SK-N-MC (cell line): Measurements from ENCODE around the gene MRE11.
"Not testable (repeated sequence)": the region's sequence is repeated elsewhere in the genome, so short reads cannot be mapped to it uniquely, and the experiment has no call there.

Source experiments
- DNase-seq: peaks from one replicate; pipeline ENCODE4 v3.0.0-alpha.2; 2011; ENCODE audit warnings: low read depth, low spot score
- H3K27ac ChIP-seq: fragments of 200-600 bp; sonication (generic); 2 replicates; pipeline ENCODE4 v1.5.1; 2016; ENCODE audit warnings: mixed run types
- H3K36me3 ChIP-seq: fragments of 200-600 bp; sonication (generic); 2 replicates; pipeline ENCODE4 v1.6.1; 2017; ENCODE audit warnings: antibody characterized with exemption, low read length, mixed read lengths; ENCODE audit not compliant: insufficient read depth
- H3K4me3 ChIP-seq: fragments of 200-600 bp; sonication (generic); 2 replicates; pipeline ENCODE4 v1.5.1; 2016
- H3K9ac ChIP-seq: fragments of 200-600 bp; sonication (generic); 2 replicates; pipeline ENCODE4 v1.8.0; 2017; ENCODE audit warnings: mixed run types, mixed read lengths; ENCODE audit not compliant: insufficient read length
- H3K9me3 ChIP-seq: fragments of 200-600 bp; sonication (generic); 2 replicates; pipeline ENCODE4 v1.6.1; 2017; ENCODE audit warnings: low read depth, mild to moderate bottlenecking, antibody characterized with exemption, low read length, moderate library complexity, mixed read lengths
- EZH2 ChIP-seq: fragments of 200-600 bp; sonication (generic); IDR thresholded peaks from one replicate; pipeline ENCODE4 v1.6.1; 2017; ENCODE audit warnings: antibody characterized with exemption
- FOXP2 ChIP-seq: optimal IDR thresholded peaks from 2 replicates; pipeline ENCODE3; 2011; ENCODE audit warnings: mild to moderate bottlenecking, moderate library complexity; ENCODE audit not compliant: insufficient read depth; ENCODE audit errors: extremely low read length, control extremely low read depth
- POLR2AphosphoS5 ChIP-seq: IDR thresholded peaks from 2 replicates; pipeline ENCODE4 v1.6.1; 2012; ENCODE audit warnings: mild to moderate bottlenecking, low read depth, low read length, borderline replicate concordance

MRE11 gene

GRCh38 chr11:94513091-94513490, 19.4 kb upstream of the MRE11 start:
- H3K9ac ChIP-seq: no peak overlapping the region
- no peak for TF ChIP-seq POLR2AphosphoS5
- no peak for TF ChIP-seq EZH2
- no peak for TF ChIP-seq FOXP2

GRCh38 chr11:94511932-94512781, 18.5 kb upstream of the MRE11 start, which contains the start of gene C11orf97:
Gene C11orf97 (plus strand): TSS chr11:94512461. CDS start chr11:94512529, 68 bp downstream.
- TF ChIP-seq EZH2 (no peak), FOXP2 (no peak), POLR2AphosphoS5 (no peak)
- H3K4me3 ChIP-seq: peak within 1 kb of the TSS; percentile 73
- H3K9me3 ChIP-seq: no peaks in the 10 kb centered on the region
- H3K9ac ChIP-seq: no peak within 1 kb of the TSS
- H3K36me3 ChIP-seq: no peaks in the 10 kb centered on the region
- H3K27ac ChIP-seq: no peak within 1 kb of the TSS
- DNase-seq: no peak

More at GRCh38 chr11:94513091-94513490, 19.4 kb upstream of the MRE11 start:
- no peak overlapping the region for H3K27ac ChIP-seq
- no peaks in the 10 kb centered on the region for H3K36me3 ChIP-seq
- H3K4me3 ChIP-seq: no peak overlapping the region; the same call in 1 of the 2 replicates
- H3K9me3 ChIP-seq: no peaks in the 10 kb centered on the region
- no peak for DNase-seq

GRCh38 chr11:94507485-94507884, 13.8 kb upstream of the MRE11 start:
- TF ChIP-seq POLR2AphosphoS5 (no peak), FOXP2 (no peak), EZH2 (no peak)
- H3K9ac ChIP-seq: no peak overlapping the region
- no peak overlapping the region for H3K27ac ChIP-seq
- no peaks in the 10 kb centered on the region for H3K9me3 ChIP-seq
- DNase-seq: no peak
- no peak overlapping the region for H3K4me3 ChIP-seq
- H3K36me3 ChIP-seq: no peaks in the 10 kb centered on the region

- not testable (repeated sequence) for H3K4me3 ChIP-seq, H3K27ac ChIP-seq, DNase-seq, H3K9me3 ChIP-seq, H3K9ac ChIP-seq, H3K36me3 ChIP-seq
Measured at GRCh38 chr11:94506513-94506912, 12.9 kb upstream of the MRE11 start.

- TF ChIP-seq POLR2AphosphoS5: no peak
- no peak for TF ChIP-seq FOXP2
- no peak for TF ChIP-seq EZH2
- no peak overlapping the region for H3K4me3 ChIP-seq
- no peaks in the 10 kb centered on the region for H3K9me3 ChIP-seq
- no peaks in the 10 kb centered on the region for H3K36me3 ChIP-seq
- no peak overlapping the region for H3K27ac ChIP-seq
- no peak for DNase-seq
- H3K9ac ChIP-seq: no peak overlapping the region
Measured at GRCh38 chr11:94504689-94505293, 11.1 kb upstream of the MRE11 start.

DNA sequence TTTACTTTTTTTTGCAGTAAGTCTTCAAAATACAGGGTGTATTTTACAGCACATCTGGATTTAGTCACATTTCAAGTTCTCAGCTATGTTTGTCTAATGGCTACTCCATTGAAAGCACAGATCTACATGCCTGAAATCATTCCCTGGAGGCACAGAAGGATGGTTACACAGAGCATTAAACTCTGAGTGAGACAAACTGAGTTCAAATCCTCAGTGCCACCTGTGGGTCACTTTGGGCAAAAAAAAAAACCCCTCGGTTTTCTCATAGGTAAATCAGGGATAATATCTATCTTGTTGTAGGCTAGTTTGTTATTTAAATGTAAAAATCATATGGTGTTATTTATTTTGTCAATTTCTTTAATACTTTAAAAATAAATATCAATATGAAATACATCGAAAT, 7.9 kb upstream of the MRE11 start:
- no peaks in the 10 kb centered on the region for H3K9me3 ChIP-seq
- peaks cover 19% of the 10 kb centered on the region for H3K36me3 ChIP-seq
- H3K27ac ChIP-seq: no peak overlapping the region
- no peak overlapping the region for H3K4me3 ChIP-seq
- no peak overlapping the region for H3K9ac ChIP-seq
- no peak for DNase-seq
- no peak for TF ChIP-seq FOXP2
- no peak for TF ChIP-seq EZH2
- no peak for TF ChIP-seq POLR2AphosphoS5

DNA sequence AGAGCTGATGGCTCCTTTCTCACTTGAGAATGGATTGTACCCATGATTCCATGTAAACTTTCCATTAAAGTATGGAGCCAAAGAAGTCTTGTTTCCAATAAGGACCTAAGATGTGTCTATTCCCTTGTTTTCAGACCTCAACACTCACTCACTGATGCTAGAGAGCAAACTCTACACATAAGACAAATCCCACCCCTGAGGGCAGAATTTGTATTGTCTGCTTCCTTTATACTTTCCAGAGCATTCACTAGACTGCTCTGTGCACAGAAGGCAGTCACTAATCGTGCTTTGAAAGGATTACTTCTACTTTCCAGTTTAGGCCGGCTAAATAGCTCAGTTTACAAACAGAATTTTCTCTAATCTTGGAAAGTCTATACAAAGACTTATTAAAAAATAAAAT, 6.5 kb upstream of the MRE11 start:
- TF ChIP-seq EZH2 (no peak), FOXP2 (no peak), POLR2AphosphoS5 (no peak)
- Histone ChIP-seq H3K9ac (no peak overlapping the region), H3K4me3 (no peak overlapping the region), H3K9me3 (no peaks in the 10 kb centered on the region), H3K36me3 (peaks cover 19% of the 10 kb centered on the region), H3K27ac (no peak overlapping the region)
- no peak for DNase-seq

GRCh38 chr11:94494126-94494680, 559 bp upstream of the MRE11 start:
- Histone ChIP-seq H3K36me3 (peaks cover 29% of the 10 kb centered on the region), H3K9me3 (no peaks in the 10 kb centered on the region), H3K4me3 (peak overlapping the region; percentile 90), H3K27ac (no peak overlapping the region), H3K9ac (peak overlapping the region; percentile 88)
- no peak for DNase-seq
- TF ChIP-seq POLR2AphosphoS5 (no peak), FOXP2 (no peak)

GRCh38 chr11:94486068-94486467, 7.6 kb downstream of the MRE11 start:
- peaks cover 74% of the 10 kb centered on the region for H3K36me3 ChIP-seq
- no peak overlapping the region for H3K9ac ChIP-seq
- no peak overlapping the region for H3K27ac ChIP-seq

More at GRCh38 chr11:94486068-94486467, 7.6 kb downstream of the MRE11 start:
- Histone ChIP-seq H3K4me3 (no peak overlapping the region), H3K9me3 (no peaks in the 10 kb centered on the region)
- DNase-seq: no peak
- TF ChIP-seq EZH2 (no peak), FOXP2 (no peak), POLR2AphosphoS5 (no peak)
